ENCODE results near the gene NID2. TPM values are rescaled to one million over a fixed set of nuclear protein-coding genes. Genes with fewer than 3 reads are reported as not detected.

Gene NID2
- total and polyA plus RNA-seq, 4 donors = 2.3 to 23.3 (median 10.1) TPM

DNA sequence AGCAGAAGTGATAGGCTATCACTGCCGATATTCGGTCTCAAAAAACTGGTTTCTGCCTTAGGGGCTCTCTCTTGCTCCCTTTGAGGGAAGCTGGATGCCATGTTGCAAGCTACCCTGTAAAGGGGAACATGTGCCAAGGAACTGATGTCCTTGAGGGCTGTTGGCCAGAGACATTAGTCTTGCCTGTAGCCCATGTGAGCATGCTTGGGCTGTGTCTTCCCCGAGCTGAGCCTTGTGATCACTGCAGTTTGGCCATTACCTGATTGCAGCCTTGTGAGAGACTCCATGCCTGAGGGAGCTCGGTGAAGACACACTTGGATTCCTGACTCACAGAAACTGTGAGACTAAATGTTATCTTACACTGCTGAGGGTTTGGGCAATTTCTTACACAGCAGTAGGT lies 60.7 kb downstream of the NID2 start (continued):
- TF ChIP-seq, protein P1, sequence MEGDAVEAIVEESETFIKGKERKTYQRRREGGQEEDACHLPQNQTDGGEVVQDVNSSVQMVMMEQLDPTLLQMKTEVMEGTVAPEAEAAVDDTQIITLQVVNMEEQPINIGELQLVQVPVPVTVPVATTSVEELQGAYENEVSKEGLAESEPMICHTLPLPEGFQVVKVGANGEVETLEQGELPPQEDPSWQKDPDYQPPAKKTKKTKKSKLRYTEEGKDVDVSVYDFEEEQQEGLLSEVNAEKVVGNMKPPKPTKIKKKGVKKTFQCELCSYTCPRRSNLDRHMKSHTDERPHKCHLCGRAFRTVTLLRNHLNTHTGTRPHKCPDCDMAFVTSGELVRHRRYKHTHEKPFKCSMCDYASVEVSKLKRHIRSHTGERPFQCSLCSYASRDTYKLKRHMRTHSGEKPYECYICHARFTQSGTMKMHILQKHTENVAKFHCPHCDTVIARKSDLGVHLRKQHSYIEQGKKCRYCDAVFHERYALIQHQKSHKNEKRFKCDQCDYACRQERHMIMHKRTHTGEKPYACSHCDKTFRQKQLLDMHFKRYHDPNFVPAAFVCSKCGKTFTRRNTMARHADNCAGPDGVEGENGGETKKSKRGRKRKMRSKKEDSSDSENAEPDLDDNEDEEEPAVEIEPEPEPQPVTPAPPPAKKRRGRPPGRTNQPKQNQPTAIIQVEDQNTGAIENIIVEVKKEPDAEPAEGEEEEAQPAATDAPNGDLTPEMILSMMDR (IDR thresholded peaks at IDR 0.05; ENCODE audit: low read depth, low read length, missing input control) = no peak
- TF ChIP-seq SP1 (IDR thresholded peaks at IDR 0.05) (no peak), HNF4G (IDR thresholded peaks at IDR 0.05) (no peak)

DNA sequence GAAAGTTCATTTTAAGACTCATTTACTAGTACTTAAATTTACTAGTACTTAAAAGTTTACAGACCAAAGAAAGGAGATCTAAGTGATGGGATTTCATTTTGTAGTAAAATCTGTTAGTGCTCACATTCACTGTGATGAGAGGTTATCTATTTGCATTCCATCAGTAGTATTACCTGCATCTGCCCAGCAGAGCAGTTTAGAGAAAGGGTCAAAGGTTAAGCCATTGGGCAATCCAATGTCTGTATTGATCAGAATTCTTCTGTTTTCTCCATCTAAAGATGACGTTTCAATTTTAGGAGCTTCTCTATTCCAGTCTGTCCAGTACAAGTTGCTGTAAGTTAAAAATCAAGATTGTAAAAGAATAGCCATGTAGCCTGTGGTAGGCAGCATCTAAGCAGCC lies 61.2 kb downstream of the NID2 start:
- no peak overlapping the region for H3K9ac ChIP-seq (ENCODE audit: low read depth in 1 of 2, low read length in 2 of 2)
- H3K27ac ChIP-seq (ENCODE audit: low read depth in 1 of 2, low read length in 2 of 2) = no peak overlapping the region
- no peak for DNase-seq (ENCODE audit: low spot score)
- H3K36me3 ChIP-seq (ENCODE audit: control insufficient read depth in 4 of 4, insufficient read depth in 3 of 4, low read depth in 1 of 4, low read length in 3 of 4) = peaks cover 7 to 54% (median 51%) of the 10 kb centered on the region in 4 donors
- no peak overlapping the region for H3K4me3 ChIP-seq (ENCODE audit: low read depth in 1 of 3, low read length in 3 of 3)
- H3K9me3 ChIP-seq (ENCODE audit: control insufficient read depth in 4 of 4, low read length in 3 of 4) = no peaks in the 10 kb centered on the region
- TF ChIP-seq NR2F2 (IDR thresholded peaks at IDR 0.05) (peak; percentile 90), HNF4A (conservative IDR thresholded peaks at IDR 0.05) (peak; percentile 56 to 61), RXRA (IDR thresholded peaks at IDR 0.05) (peak; percentile 46 to 54), RAD21 (IDR thresholded peaks at IDR 0.05) (peak in 1 of 2 donors; percentile 9), FOXA2 (IDR thresholded peaks at IDR 0.05) (no peak), JUND (IDR thresholded peaks at IDR 0.05) (peak in 1 of 2 donors; percentile 9), FOXA1 (IDR thresholded peaks at IDR 0.05) (no peak)
- TF ChIP-seq, protein P2, sequence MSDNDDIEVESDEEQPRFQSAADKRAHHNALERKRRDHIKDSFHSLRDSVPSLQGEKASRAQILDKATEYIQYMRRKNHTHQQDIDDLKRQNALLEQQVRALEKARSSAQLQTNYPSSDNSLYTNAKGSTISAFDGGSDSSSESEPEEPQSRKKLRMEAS (IDR thresholded peaks at IDR 0.05) = no peak
- TF ChIP-seq, protein P3, sequence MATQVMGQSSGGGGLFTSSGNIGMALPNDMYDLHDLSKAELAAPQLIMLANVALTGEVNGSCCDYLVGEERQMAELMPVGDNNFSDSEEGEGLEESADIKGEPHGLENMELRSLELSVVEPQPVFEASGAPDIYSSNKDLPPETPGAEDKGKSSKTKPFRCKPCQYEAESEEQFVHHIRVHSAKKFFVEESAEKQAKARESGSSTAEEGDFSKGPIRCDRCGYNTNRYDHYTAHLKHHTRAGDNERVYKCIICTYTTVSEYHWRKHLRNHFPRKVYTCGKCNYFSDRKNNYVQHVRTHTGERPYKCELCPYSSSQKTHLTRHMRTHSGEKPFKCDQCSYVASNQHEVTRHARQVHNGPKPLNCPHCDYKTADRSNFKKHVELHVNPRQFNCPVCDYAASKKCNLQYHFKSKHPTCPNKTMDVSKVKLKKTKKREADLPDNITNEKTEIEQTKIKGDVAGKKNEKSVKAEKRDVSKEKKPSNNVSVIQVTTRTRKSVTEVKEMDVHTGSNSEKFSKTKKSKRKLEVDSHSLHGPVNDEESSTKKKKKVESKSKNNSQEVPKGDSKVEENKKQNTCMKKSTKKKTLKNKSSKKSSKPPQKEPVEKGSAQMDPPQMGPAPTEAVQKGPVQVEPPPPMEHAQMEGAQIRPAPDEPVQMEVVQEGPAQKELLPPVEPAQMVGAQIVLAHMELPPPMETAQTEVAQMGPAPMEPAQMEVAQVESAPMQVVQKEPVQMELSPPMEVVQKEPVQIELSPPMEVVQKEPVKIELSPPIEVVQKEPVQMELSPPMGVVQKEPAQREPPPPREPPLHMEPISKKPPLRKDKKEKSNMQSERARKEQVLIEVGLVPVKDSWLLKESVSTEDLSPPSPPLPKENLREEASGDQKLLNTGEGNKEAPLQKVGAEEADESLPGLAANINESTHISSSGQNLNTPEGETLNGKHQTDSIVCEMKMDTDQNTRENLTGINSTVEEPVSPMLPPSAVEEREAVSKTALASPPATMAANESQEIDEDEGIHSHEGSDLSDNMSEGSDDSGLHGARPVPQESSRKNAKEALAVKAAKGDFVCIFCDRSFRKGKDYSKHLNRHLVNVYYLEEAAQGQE (IDR thresholded peaks at IDR 0.05) = no peak
- TF ChIP-seq, protein P4, sequence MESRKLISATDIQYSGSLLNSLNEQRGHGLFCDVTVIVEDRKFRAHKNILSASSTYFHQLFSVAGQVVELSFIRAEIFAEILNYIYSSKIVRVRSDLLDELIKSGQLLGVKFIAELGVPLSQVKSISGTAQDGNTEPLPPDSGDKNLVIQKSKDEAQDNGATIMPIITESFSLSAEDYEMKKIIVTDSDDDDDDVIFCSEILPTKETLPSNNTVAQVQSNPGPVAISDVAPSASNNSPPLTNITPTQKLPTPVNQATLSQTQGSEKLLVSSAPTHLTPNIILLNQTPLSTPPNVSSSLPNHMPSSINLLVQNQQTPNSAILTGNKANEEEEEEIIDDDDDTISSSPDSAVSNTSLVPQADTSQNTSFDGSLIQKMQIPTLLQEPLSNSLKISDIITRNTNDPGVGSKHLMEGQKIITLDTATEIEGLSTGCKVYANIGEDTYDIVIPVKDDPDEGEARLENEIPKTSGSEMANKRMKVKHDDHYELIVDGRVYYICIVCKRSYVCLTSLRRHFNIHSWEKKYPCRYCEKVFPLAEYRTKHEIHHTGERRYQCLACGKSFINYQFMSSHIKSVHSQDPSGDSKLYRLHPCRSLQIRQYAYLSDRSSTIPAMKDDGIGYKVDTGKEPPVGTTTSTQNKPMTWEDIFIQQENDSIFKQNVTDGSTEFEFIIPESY (IDR thresholded peaks at IDR 0.05) = no peak
- H3K4me1 ChIP-seq (ENCODE audit: control insufficient read depth in 4 of 4, insufficient read depth in 4 of 4, low read length in 3 of 4) = peaks cover 2 to 23% (median 5%) of the 10 kb centered on the region in 4 donors
- 33% methylated on average over 1 of the region's 1 CpG for WGBS
- H3K27me3 ChIP-seq (ENCODE audit: control insufficient read depth in 4 of 4, insufficient read depth in 4 of 4, low read length in 3 of 4) = no peaks in the 10 kb centered on the region

DNA sequence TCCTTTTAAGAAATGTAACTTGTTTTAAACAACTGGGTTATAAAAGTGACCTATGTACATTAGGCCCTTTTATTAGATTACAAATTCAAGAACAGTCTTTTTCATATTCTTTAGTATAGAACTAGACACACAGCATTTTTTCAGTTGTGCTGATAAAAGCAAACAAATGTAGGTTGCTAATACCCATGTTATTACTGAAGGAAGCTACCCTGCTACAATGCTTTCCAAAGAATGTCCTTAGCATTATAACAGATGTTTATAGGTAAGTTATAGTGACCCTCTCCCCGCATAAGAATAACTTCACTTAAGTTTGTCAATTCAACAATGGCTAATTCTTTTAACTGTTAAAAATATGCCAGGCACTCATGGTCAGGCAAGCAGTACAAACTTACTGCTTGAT lies 61.6 kb downstream of the NID2 start:
- H3K27me3 ChIP-seq (ENCODE audit: control insufficient read depth in 4 of 4, insufficient read depth in 4 of 4, low read length in 3 of 4) = no peaks in the 10 kb centered on the region
- WGBS = 63% methylated on average over 1 of the region's 1 CpG

More for the DNA sequence above, 61.6 kb downstream of the NID2 start:
- TF ChIP-seq EGR1 (IDR thresholded peaks at IDR 0.05; ENCODE audit: low read depth in 2 of 2) = no peak
- TF ChIP-seq FOXA2 (IDR thresholded peaks at IDR 0.05) = no peak
- TF ChIP-seq, protein P1 (IDR thresholded peaks at IDR 0.05; ENCODE audit: low read depth, low read length, missing input control) = no peak
- TF ChIP-seq GABPA (IDR thresholded peaks at IDR 0.05 in 1 of 2, conservative IDR thresholded peaks at IDR 0.05 in 1 of 2) = no peak
- TF ChIP-seq HNF4G (IDR thresholded peaks at IDR 0.05) = no peak
- TF ChIP-seq NR2F2 (IDR thresholded peaks at IDR 0.05) = no peak
- TF ChIP-seq SP1 (IDR thresholded peaks at IDR 0.05) = no peak
- no peak for TF ChIP-seq JUND (IDR thresholded peaks at IDR 0.05)
- TF ChIP-seq RAD21 (IDR thresholded peaks at IDR 0.05) = no peak
- TF ChIP-seq, protein P4 (IDR thresholded peaks at IDR 0.05) = no peak
- Histone ChIP-seq H3K9ac (ENCODE audit: low read depth in 1 of 2, low read length in 2 of 2) (no peak overlapping the region), H3K9me3 (ENCODE audit: control insufficient read depth in 4 of 4, low read length in 3 of 4) (no peaks in the 10 kb centered on the region), H3K4me3 (ENCODE audit: low read depth in 1 of 3, low read length in 3 of 3) (no peak overlapping the region), H3K4me1 (ENCODE audit: control insufficient read depth in 4 of 4, insufficient read depth in 4 of 4, low read length in 3 of 4) (peaks cover 2 to 23% (median 6%) of the 10 kb centered on the region in 4 donors), H3K36me3 (ENCODE audit: control insufficient read depth in 4 of 4, insufficient read depth in 3 of 4, low read depth in 1 of 4, low read length in 3 of 4) (peaks cover 7 to 56% (median 52%) of the 10 kb centered on the region in 4 donors), H3K27ac (ENCODE audit: low read depth in 1 of 2, low read length in 2 of 2) (no peak overlapping the region)
- DNase-seq (ENCODE audit: low spot score) = no peak

Measured in liver (tissue), 9 donors.